Effector CD8-positive, alpha-beta T cell (primary cell): ENCODE measurements around the gene THRA.

Experiments
- DNase-seq: peaks from one replicate; lab custom pipeline; 2025; lab: John Stamatoyannopoulos, UW

Gene THRA

GRCh38 chr17:40099619-40100418 lies 37.1 kb downstream of the THRA start:
- DNase-seq, result no peak

- DNase-seq, result no peak
Measured at GRCh38 chr17:40100419-40100668, 37.6 kb downstream of the THRA start, which contains the start of gene NR1D1. Gene NR1D1 (minus strand): TSS chr17:40100589. CDS start chr17:40100094, 495 bp downstream.

DNA sequence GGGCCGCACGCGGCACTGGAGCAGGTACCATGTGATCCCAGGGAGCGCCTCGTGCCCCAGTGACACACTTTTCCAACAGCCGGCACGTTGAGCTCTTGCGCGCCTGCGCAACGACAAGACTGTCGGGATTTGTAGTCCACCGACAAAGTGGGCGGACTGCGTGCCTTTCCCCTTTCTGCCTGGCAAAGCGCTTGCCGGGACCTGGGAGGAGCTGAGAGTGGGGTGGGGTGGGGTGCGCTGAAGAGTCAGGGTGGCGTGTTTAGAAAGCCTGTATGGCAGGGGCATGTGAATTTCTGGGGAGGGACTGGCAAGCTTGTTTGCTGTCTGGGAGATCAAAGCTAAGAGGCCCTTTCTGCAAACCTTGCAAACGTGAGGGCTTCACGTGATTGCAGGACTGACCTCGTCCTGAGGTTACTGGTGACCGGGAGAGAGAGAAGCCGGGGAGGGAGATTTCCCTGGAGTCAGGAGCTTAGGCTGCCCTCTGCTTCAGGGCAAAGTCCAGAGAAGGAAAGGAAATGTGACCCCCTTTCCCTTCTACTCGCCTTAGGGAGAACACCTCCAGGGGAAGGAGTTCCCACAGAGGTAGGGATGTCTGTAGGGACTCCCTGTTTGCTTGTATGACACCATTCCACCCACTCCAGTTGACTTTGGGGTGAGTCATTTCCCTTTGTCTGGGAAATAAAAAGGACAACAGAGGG lies 38.1 kb downstream of the THRA start:
- peak; percentile 88 for DNase-seq

GRCh38 chr17:40101367-40102210 lies 38.8 kb downstream of the THRA start:
- no peak for DNase-seq

GRCh38 chr17:40103071-40103661 lies 40.4 kb downstream of the THRA start:
- DNase-seq, result no peak

- no peak for DNase-seq
Measured at GRCh38 chr17:40103688-40104087, 40.9 kb downstream of the THRA start.

DNA sequence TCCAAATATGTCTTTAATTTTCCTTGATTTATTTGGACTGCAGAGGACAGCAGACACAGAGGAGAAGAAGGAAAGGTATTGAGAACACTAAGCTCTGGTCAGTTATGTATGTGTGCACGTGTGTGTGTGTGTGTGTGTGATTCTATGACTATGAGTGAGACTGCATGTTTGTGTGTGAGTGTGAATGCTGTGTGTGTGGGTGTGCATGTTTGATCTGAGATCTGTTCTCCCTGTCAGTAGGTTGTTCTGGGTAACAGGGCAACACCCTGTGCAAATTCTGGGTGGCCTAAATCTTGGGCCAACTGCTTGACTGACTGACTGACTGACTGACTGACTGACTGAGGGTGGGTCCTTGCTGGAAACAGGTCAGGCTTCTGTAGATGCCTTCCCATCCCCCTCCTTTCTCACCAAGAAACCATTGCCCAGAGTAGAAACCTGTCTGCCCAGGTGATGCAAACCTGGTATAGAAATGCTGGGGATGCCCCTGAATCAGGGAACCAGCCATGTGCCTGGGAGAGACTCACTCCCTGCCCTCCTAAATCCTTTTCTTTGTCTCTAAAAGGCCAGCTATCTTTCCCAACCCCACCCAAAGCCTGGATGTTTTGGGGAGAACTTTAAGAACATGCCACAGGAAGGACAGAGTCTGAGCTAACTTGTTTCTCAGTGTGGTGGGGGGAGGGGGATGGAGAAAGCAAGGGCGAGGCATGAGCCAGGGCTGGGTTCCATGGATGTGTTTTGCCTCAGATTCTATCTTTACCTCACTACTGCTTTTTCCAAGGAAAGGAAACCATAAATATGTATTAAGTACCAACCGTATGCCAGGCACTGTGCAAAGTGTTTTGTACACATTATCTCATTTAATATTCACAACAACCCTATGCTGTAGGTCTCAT lies 42.1 kb downstream of the THRA start:
- no peak for DNase-seq

- DNase-seq, result no peak
Measured at GRCh38 chr17:40105861-40106759, 43.3 kb downstream of the THRA start.

- no peak for DNase-seq
Measured at GRCh38 chr17:40106760-40107521, 44.2 kb downstream of the THRA start.

GRCh38 chr17:40107522-40108174 lies 44.9 kb downstream of the THRA start:
- DNase-seq, result no peak

DNA sequence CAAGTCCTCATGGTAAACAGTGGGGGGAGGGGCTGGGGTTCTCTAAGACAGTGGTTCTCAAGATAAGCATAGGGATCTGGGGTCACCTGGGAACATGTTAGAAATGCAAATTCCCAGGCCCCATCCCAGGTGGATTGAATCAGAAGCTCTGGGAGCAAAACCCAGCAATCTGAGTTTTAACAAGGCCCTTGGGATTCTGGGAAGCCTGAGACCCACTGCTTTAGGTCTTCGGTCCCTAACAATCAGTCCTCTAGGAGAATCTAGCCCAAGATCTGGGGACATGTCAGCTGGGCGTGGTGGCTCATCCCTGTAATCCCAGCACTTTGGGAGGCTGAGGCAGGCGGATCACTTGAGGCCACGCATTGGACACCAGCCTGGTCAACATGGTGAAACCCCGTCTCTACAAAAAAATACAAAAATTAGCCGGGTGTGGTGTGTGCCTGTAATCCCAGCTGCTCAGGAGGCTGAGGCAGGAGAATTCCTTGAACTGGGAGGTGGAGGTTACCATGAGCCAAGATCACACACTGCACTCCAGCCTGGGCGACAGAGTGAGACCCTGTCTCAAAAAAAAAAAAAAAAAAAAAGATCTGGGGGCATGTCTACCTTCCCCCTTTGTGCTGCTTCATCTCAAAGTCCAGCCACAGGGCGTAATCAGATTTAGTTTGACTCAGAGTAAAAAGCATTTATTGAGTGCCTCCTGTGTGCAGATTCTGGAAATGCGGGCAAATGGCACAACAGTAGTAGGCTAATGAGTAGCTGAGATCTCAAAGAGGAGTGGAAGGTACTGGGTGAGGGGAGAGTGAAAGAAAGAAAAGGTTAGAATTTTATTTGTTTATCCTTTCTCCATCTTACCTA lies 46.4 kb downstream of the THRA start:
- DNase-seq, result no peak

DNA sequence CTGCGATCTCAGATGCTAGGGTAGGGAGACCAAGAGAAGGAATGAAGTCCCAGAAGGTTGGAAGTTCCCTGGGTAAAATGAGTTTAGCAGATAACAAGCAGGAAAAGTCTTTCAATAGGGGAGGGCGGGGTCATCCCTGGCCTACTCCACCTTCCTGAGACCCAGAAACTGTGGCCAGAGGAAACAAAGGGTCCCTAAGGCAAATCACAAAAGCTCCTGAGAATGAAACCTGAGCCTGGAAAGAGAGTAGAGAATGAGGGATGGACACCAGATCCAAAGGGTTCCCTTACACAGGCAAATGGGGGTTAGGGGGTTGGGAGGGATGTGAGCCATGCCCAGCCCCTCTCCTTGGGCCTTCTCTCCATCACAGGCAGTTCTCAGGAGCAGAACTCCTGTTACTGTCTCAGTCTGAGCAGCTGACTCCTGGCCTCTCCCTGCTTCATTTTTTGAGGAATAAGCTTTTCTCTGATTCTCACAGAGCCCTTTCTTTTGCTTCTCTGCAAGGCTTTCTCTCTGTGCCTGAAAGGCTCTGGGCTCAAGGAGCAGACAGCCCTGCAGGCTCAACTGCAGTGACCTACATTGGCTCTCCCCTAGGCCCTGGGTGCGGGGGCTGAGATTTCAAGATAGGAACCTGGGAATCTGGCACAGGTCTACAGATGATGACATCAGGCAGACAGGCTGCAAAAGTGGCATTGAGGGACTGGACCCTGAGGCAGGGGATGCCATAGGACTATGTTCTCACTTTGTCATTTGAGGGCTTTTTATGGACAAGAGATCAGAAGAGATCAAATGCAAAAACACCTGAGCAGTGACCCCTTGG lies 47.5 kb downstream of the THRA start:
- no peak for DNase-seq

DNA sequence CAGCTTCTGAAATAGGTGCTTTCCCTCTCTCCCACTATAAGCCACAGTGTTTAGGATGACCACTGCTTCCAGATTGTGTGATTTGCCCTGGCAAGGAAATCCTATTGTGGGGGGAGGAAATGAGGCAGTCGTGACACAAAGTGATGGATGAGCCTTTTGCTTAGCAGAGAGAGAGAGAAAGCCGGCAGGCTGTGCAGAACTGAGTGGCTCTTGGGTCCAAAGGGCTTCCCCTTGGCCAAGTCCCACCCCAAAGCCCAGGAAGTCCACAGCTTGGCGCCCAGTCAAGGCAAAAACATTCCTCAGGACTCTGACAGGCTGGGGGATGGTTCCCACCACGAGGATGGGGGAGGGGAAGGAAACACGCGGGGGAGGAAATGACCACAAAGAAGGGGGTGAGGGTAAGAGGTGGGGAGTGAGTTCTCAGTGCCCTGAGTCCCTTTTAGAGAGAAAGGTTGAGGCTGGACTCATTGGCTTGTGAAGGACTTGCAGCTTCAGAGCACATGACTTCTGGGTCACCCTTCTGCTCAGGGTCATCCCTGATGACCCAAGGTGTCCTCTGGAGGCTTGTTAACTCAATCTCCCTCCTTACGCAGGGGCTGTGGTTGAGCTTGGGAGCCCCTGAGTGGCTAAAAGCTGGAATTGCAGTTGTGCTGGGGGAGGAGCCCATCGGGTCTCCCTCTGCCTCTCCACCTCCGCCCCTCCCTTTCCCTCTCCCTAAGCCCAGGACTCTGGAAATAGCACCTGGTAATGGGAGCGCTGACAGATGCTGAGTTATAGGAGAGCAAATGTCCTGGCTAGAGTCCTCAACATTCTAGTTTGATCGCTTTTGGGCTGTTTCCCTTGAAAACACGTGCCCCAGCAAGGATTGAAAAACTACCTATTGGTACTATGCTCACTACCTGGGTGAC lies 48.7 kb downstream of the THRA start:
- DNase-seq, result peak; percentile 41

- no peak for DNase-seq
Measured at GRCh38 chr17:40112191-40112711, 49.5 kb downstream of the THRA start.

DNA sequence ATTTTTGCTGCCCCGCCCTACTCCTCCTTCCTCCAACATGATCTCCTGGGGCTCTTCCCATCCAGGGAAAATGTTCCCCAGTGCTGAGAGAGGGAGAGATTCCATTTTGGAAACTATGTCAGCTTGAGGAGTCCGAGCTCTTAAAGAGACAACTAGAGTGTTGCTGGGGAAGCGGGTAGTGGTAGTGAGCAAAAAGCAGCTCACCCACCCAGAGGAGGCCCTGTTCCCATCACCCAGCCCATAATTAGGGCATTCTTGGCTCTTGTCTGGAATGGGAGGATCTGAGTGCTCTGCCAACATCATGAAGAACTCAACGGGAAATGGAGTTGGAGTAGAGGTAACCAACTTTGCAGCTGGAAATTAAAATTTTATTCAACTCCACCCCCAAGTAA lies 49.9 kb downstream of the THRA start:
- DNase-seq, result no peak
